NCI-H1694 treated with DMSO at 0.1 percent for 48 hours (cell line): Measurements from ENCODE around the gene RPP38.
A peak's percentile ranks its signal among the peaks of the same experiment; 100 is the strongest.

Source experiments
- DNase-seq: peaks from one replicate; lab custom pipeline; 2025; lab: John Stamatoyannopoulos, UW

Gene RPP38

GRCh38 chr10:15097011-15097812, at the start of gene RPP38:
Gene RPP38 (plus strand): TSS chr10:15097355. CDS start chr10:15103315, 5,960 bp downstream.
- DNase-seq = peak; percentile 75

DNA sequence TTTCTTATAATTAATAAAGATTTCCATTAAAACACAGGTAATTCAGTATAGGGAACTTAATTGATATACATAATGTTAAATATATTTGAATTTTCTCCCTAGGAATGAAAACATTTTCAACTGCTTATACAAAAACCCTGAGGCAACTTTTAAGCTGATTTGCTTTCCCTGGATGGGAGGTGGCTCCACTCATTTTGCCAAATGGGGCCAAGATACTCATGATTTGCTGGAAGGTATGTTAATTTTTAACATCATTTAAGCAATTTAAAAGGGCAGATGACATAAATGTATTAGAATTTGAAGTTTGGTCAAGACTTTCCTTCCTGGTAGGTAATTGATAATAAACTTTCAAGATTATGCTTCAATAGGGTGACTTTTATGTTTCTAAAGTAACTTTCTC, 47.6 kb upstream of the RPP38 start:
- no peak for DNase-seq

- no peak for DNase-seq
These were observed 45.0 kb upstream of the RPP38 start for GRCh38 chr10:15052121-15052520.

DNA sequence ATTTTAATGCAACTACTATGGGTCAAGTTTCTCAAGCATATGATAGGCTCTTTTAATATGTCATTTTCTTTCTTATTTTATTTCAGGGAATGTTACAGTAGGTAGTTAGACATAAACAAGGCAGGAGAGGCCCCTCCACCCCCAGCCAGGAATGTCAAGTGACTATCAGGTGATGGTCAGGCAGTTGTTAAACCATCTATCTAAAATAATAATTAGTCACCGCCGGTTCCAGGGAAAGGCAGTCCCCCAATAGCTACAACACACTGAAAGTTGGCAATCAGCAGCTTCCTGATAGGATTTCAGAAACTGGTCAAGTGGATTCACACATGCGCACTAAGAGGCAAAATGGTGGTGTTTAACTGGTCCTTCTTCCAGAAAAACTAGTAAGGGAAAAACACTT, 44.1 kb upstream of the RPP38 start:
- DNase-seq = no peak

- DNase-seq = no peak
These were observed 38.5 kb upstream of the RPP38 start for GRCh38 chr10:15058689-15059088.

DNA sequence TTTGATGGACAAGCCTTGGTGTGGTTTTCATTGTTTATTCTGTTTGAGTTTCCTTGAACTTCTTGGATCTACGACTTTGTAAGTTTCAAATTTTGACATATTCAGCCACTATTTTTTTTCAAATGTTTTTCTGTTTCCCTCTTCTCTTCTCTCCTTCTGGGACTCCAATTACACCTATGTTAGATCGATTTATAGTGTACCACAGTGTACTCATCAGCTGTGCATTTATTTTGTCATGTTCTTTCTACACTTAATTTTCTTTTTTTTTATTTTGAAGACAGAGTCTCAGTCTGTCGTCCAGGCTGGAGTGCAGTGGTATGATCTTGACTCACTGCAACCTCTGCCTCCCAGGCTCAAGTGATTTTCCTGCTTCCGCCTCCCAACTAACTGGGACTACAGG, 37.2 kb upstream of the RPP38 start:
- DNase-seq = no peak

DNA sequence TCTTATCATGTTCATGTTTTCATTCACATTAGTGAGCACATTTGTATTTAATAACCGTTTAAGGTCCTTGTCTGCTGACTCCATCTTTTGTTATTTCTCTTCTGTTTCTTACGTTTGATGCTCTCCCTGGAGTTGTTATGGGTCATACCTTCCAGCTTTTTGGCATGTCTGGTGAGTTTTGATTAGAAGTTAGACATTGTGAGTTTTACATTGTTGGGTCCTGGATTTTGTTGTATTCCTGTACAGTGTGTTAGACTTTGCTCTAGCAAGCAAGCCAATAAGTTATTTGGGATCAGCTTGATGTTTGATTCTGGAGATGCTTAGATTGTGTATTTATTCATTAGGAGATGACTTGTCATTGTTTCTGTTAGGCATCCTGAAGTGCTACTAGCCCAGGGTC, 36.5 kb upstream of the RPP38 start:
- no peak for DNase-seq

- DNase-seq = no peak
These were observed 30.0 kb upstream of the RPP38 start for GRCh38 chr10:15067154-15067553.

DNA sequence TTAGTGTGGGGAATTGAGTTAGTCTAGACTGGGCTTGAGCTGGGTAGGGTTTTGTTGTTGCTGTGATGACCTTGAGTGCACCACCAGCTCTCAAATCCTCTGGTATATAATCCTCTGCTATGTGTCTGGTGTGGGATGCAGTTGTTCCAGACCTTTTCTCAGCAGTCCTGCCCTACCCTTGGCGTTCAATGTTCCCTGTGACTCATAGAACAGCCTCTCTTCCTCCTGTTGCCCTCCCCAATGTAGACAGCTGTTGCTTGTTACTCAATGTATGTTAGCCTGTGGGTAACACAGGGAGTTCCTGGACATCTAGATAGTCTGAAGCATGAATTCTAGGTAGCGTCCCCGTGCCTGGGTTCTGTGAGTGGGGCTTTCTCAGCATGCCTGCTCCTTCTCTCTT, 28.4 kb upstream of the RPP38 start:
- no peak for DNase-seq

DNA sequence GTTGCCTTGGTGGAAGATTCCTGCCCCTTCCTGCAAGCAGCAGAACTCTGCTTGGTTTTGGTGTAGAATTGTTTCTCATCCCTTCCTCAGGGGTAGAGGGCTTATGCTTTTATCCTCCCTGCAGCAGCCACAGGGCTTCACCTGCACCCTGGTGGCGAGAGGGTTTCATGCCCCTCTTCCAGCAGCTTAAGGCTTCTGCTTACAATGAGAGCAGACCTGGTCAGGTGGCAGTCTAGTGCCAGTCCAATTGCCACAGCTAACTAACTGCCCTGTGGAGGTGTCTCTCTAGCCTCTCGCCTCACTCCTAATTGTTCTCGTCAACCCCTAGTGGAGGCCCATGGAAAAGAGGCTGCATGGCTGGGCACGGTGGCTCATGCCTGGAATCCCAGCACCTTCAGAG, 27.9 kb upstream of the RPP38 start:
- no peak for DNase-seq

DNA sequence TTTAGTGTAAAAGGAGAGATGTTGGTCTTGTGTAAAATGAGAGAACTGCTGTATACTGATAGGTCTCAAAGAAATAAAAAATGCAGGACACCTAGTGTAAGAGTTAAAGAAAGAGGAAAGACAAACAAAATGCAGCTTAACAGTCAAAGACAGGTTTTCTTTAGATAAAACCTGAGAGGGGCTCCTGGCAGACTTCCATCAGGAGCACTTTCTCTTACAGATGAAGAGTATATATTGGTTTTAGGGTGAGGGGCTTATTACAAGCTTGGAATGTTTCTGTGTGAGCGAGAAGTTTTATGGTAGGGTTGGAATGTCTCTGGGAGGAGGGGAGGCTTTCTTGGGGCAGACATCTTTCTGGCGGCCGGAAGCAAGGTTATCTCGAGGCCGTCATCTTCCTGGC, 24.8 kb upstream of the RPP38 start:
- no peak for DNase-seq

GRCh38 chr10:15075421-15075820, 21.7 kb upstream of the RPP38 start:
- no peak for DNase-seq

DNA sequence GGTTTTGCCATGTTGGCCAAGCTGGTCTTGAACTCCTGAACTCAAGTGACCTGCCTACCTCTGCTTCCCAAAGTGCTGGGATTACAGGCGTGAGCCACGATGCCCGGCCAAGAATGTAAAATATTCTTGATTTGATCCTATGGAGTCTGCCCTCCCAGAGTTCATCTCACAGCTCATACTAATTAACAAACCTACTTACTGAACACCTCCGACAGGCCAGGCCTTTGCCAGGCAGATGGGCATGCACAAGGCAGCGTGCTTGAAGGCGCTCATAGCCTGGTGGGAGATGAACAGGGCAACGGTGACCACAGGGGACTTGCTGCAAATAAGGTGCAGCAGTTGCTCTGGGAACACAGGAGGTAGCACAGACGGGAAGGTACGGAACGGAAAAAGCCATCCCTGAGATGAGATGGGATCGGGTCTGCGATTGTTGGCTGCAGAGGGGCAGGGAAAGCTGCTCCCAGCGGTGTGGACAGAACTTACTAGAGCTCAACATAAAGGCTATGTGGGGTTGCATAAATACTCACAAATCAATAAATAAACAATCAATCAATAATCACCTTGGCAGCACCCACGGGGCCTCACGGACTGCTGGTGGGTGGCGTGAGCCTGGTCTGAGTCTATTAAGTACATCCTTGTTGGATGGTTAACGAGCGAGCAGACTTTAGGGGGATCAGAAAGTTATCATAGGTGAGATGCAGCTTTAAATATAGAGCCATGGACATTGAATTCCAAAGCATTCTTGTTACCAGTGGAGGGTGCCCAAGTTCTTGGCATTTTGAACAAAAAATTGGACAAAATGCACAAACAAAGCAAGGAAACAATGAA, 13.3 kb upstream of the RPP38 start:
- DNase-seq = no peak

DNA sequence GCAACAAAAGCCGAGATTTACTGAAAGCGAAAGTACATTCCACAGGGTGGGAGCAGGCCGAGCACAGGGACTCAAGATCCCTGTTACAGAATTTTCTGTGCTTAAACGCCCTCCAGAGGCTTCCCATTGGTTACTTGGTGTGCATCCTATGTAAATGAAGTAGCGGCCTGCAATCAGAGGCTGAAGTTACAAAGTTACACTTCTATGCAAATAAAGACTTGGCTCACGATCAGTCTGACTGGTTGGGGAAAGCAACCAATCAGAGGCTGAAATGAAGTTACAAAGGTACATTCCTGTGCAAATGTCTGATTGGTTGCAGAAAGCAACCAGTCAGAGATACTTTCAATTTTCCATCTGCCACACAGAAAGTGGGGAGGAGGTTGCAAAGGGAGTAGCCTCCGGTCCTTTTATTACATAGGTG, 12.6 kb upstream of the RPP38 start:
- DNase-seq = no peak

DNA sequence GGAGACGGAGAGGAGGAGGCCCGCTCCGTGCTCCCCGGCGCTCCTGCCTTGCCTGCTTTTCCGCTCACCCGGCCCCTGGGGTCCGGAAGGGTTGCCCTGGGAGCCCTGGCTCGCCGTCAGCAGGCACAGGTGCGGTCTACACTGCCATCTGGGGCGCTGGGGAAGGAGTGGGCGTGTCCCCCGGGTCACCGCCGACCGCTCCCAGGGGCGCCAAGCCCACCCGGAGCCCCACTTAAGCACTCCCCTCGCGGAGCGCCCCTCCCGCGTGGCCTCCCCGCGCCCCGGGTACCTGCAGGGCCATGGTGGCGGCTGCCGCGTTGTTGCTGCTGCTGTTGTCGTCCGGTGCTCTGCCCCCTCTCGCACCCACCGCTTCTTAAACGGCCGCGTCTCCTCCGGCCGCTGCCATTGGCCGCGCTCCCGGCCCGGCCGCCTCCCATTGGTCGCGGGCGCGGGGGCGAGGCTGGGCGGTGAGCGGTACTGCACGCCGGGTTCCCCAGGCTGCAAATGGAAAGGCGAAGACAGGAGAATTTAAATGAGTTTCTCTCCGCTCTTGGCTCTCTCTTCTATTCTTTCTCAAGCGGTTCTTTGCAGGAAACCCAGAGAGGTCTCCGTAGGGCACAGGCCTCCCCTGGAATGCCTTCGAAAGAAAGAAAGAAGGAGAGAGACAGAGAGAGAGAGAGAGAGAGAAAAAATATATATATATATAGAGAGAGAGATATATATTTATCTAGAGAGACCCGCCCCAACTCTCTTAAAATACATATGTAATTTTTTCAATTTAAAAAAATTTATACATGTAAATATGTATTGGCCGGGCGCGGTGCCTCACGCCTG, 8.5 kb upstream of the RPP38 start, which contains the start of gene ACBD7:
ACBD7 (minus strand) TSS at position 349 of the 834 bp plus-strand sequence; CDS start at position 301, 48 bp downstream.
- peak; percentile 61 for DNase-seq

- DNase-seq = no peak
These were observed 5.7 kb upstream of the RPP38 start for GRCh38 chr10:15091418-15091817.

- no peak for DNase-seq
These were observed 4.2 kb upstream of the RPP38 start for GRCh38 chr10:15092855-15093408.

GRCh38 chr10:15096661-15097010, 519 bp upstream of the RPP38 start:
- DNase-seq = no peak

DNA sequence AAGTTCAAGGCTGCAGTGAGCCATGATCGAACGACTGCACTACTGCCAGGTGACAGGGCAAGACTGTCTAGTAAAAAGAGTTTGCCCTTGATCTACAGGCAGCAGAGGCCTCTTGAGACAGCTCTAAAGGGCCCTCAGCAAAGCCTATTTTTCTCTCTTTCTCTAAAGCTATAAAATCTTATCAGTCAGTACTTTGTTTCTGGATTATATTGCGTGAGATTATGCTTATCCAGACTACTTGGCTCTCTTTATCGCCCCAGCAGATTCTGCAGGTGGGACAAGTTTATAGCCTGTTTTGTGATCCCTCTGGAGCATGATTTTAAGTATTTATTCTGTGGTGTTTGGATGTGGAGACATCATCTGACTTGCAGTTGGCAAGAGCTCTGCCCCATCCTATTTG, 2.7 kb downstream of the RPP38 start:
- DNase-seq = no peak

- no peak for DNase-seq
These were observed 6.4 kb downstream of the RPP38 start for GRCh38 chr10:15103513-15103912.

DNA sequence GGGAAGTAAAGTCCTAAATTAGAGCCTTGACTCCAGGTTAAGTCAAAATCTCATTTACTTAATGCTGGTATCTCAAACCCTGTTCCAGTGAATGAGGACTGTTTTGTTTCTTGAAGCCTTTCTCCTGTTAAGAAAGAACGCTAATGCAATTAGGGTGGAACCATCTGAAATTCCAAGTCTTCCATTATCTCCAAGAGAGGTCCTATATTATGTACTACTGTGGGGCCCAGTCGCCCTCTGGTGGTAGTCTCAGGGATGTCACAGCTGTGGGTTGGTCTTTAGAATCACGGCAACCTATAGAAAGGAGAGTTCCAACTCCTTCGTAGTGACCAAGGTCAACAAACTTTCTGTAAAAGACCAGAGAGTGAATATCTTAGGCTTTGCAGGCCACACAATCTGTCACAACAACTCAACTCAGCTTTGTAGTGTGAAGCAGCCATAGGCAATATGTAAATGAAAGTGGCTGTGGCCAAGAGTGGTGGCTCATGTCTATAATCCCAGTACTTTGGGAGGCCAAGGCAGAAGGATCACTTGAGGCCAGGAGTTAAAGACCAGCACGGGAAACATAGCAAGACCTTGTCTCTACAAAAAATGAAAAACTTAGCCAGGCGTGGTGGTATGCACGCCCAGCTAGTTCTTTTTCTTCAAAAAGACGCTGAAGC, 9.3 kb downstream of the RPP38 start:
- DNase-seq = peak; percentile 34
